ENCODE measurements around the gene RANBP3L. TPM values are rescaled to one million over a fixed set of nuclear protein-coding genes. Genes with fewer than 3 reads are reported as not detected.

The RANBP3L gene
- total RNA-seq, 1 donor from 2014 or later: not detected

- no peak overlapping the region for H3K9ac ChIP-seq
- TF ChIP-seq EZH2phosphoT487 (IDR thresholded peaks at IDR 0.05) (no peak), CTCF (IDR thresholded peaks at IDR 0.05) (no peak), EZH2 (IDR thresholded peaks at IDR 0.05) (no peak)
- H3K4me3 ChIP-seq: no peak overlapping the region
- H3K27ac Mint-ChIP-seq: no peak overlapping the region
- no peak overlapping the region for H3K4me2 ChIP-seq
- H2AFZ ChIP-seq (replicated peaks): no peak overlapping the region
- H3K9me3 ChIP-seq (ENCODE audit: low read depth): no peaks in the 10 kb centered on the region
- H3K27ac ChIP-seq: no peak overlapping the region
- H3K36me3 Mint-ChIP-seq: peaks cover 6% of the 10 kb centered on the region
- no peaks in the 10 kb centered on the region for H3K4me1 ChIP-seq
- H3K36me3 ChIP-seq: peaks cover 4% of the 10 kb centered on the region
- no peak overlapping the region for H3K4me3 Mint-ChIP-seq
- H3K9me3 Mint-ChIP-seq: peaks cover 4% of the 10 kb centered on the region
- H3K4me1 Mint-ChIP-seq: peaks cover 11% of the 10 kb centered on the region
- peaks cover 7% of the 10 kb centered on the region for H3K79me2 ChIP-seq (ENCODE audit: low read depth)
- peaks cover 4% of the 10 kb centered on the region for H3F3A ChIP-seq (ENCODE audit: low read depth)
- no peak for DNase-seq (ENCODE audit: low spot score)
- H4K20me1 ChIP-seq (ENCODE audit: low read depth): no peaks in the 10 kb centered on the region
- H3K27me3 Mint-ChIP-seq (ENCODE audit: insufficient read depth, low read depth): no peaks in the 10 kb centered on the region
- no peaks in the 10 kb centered on the region for H3K27me3 ChIP-seq
Measured at GRCh38 chr5:36246036-36246800, 55.5 kb downstream of the RANBP3L start.

GRCh38 chr5:36244076-36244475 is 57.6 kb downstream of the RANBP3L start:
- Mint-ChIP-seq H3K27me3 (ENCODE audit: insufficient read depth, low read depth) (peaks cover 4% of the 10 kb centered on the region), H3K9me3 (peaks cover 4% of the 10 kb centered on the region), H3K27ac (no peak overlapping the region), H3K36me3 (peaks cover 6% of the 10 kb centered on the region), H3K4me1 (peaks cover 25% of the 10 kb centered on the region), H3K4me3 (no peak overlapping the region)
- TF ChIP-seq CTCF (IDR thresholded peaks at IDR 0.05) (no peak), EZH2 (IDR thresholded peaks at IDR 0.05) (no peak), EZH2phosphoT487 (IDR thresholded peaks at IDR 0.05) (no peak)
- Histone ChIP-seq H4K20me1 (ENCODE audit: low read depth) (no peaks in the 10 kb centered on the region), H3K9me3 (ENCODE audit: low read depth) (no peaks in the 10 kb centered on the region), H3K9ac (no peak overlapping the region), H2AFZ (replicated peaks) (no peak overlapping the region), H3K4me3 (no peak overlapping the region), H3F3A (ENCODE audit: low read depth) (peaks cover 10% of the 10 kb centered on the region), H3K27ac (no peak overlapping the region), H3K79me2 (ENCODE audit: low read depth) (peaks cover 24% of the 10 kb centered on the region), H3K36me3 (peaks cover under 1% of the 10 kb centered on the region), H3K4me2 (no peak overlapping the region), H3K27me3 (no peaks in the 10 kb centered on the region), H3K4me1 (no peaks in the 10 kb centered on the region)
- DNase-seq (ENCODE audit: low spot score): no peak

GRCh38 chr5:36243653-36244052 is 58.0 kb downstream of the RANBP3L start:
- H3K79me2 ChIP-seq (ENCODE audit: low read depth): peaks cover 28% of the 10 kb centered on the region
- H3F3A ChIP-seq (ENCODE audit: low read depth): peaks cover 10% of the 10 kb centered on the region
- no peaks in the 10 kb centered on the region for H3K36me3 ChIP-seq
- no peaks in the 10 kb centered on the region for H3K9me3 ChIP-seq (ENCODE audit: low read depth)
- no peak for DNase-seq (ENCODE audit: low spot score)
- no peaks in the 10 kb centered on the region for H4K20me1 ChIP-seq (ENCODE audit: low read depth)
- TF ChIP-seq CTCF (IDR thresholded peaks at IDR 0.05) (no peak), EZH2phosphoT487 (IDR thresholded peaks at IDR 0.05) (no peak), EZH2 (IDR thresholded peaks at IDR 0.05) (no peak)
- Mint-ChIP-seq H3K36me3 (peaks cover 6% of the 10 kb centered on the region), H3K27me3 (ENCODE audit: insufficient read depth, low read depth) (peaks cover 4% of the 10 kb centered on the region), H3K9me3 (peaks cover 4% of the 10 kb centered on the region), H3K27ac (no peak overlapping the region), H3K4me1 (peaks cover 29% of the 10 kb centered on the region), H3K4me3 (peak overlapping the region; percentile 17)
- no peaks in the 10 kb centered on the region for H3K27me3 ChIP-seq
- H3K27ac ChIP-seq: no peak overlapping the region
- H3K4me1 ChIP-seq: no peaks in the 10 kb centered on the region
- no peak overlapping the region for H3K4me3 ChIP-seq
- H2AFZ ChIP-seq (replicated peaks): no peak overlapping the region
- no peak overlapping the region for H3K9ac ChIP-seq
- no peak overlapping the region for H3K4me2 ChIP-seq
